Motor neuron (in vitro differentiated cells): ENCODE results near the gene SPOCD1. TPM values are rescaled to one million over a fixed set of nuclear protein-coding genes. Genes with fewer than 3 reads are reported as not detected.

Experiments
- ATAC-seq, 8 experiments: fragments of 200-7000 bp; cut with Tn5 transposase; replicated peaks in 6 of 8; 2 replicates each; pipeline ENCODE4 v1.8.0; 2021; ENCODE audit warnings: mild to moderate bottlenecking in 8 of 8, moderate library complexity in 8 of 8
- H3K27ac ChIP-seq, 2 donors: fragments of 250-450 bp; sonication (Bioruptor Pico); 2 replicates each; pipeline ENCODE4 v1.9.0; 2021; ENCODE audit warnings: antibody characterized with exemption in 2 of 2, mild to moderate bottlenecking in 2 of 2, moderate library complexity in 1 of 2
- H3K4me1 ChIP-seq, 2 donors: fragments of 250-450 bp; sonication (Bioruptor Pico); replicated peaks in 1 of 2; 2 replicates each; pipeline ENCODE4 v1.6.1; 2021; ENCODE audit warnings: antibody characterized with exemption in 2 of 2, mild to moderate bottlenecking in 2 of 2, moderate library complexity in 1 of 2
- H3K4me3 ChIP-seq, 5 donors: fragments of 250-450 bp; sonication (Bioruptor Pico); 2 replicates each; pipeline ENCODE4 v1.9.0; 2021; ENCODE audit warnings: antibody characterized with exemption in 5 of 5, mild to moderate bottlenecking in 5 of 5, moderate library complexity in 4 of 5
- WGBS, 10 experiments: fragments of 450-650 bp; shearing (Covaris generic); methylation state at CpG; one replicate each; pipeline ENCODE4 v1.0.0; 2022; 5-methylcytosine and 5-hydroxymethylcytosine counted together
- in situ Hi-C, 9 experiments: fragments of 400-800 bp; cut with MboI; loops; one replicate each; pipeline ENCODE4 v1.15.0; 2021; ENCODE audit warnings: low sequenced_read_pairs in 9 of 9, low pct_unique_long_range_greater_than_20kb in 2 of 9; ENCODE audit not compliant: unreplicated experiment in 9 of 9
- total RNA-seq, 8 experiments: library from RNA; unstranded; fragments of 300-600 nt; gene quantifications; 2 replicates each; pipeline versions ENCODE4 v1.2.3 to v1.2.4, GENCODE V29; 2022

SPOCD1 gene
- total RNA-seq, 8 experiments from 2014 or later: 0.05 to 4.0 (median 0.65) TPM

DNA sequence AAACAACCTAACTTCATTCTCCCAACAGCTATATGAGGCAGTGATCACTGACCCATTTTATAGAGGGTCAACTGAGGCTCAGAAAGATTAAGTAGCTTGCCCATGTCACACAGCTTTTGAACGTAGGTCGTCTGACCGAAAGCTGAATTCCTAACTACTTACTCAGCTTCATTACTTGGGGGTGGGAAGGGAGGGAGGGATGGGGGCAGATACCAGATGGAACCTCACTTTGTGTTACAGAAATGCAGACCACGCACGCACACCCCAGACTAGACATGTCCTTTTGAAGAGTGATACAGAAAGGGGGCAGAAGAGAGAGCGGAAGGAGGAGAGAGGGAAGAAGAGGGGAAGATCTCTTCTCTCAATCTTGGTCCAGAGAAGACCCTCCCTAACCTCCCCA, 53.9 kb downstream of the SPOCD1 start:
- H3K27ac ChIP-seq: no peak overlapping the region
- ATAC-seq: no peak
- in situ Hi-C loops: loop anchor here in 1 of 9 experiments (25.0 kb wide), 1 partner anchor 100 kb away; no protein-coding TSS in a partner anchor
- H3K4me1 ChIP-seq: peaks cover 65 to 70% of the 10 kb centered on the region in 2 donors
- WGBS, 10 experiments: 20 to 63% (median 40%) methylated on average over 1 to 5 of the region's 6 CpGs; no CpG with 5 or more reads in 7 of the 10 experiments
- peak overlapping the region in 4 of 5 donors; percentile 32 to 95 (median 64) for H3K4me3 ChIP-seq

DNA sequence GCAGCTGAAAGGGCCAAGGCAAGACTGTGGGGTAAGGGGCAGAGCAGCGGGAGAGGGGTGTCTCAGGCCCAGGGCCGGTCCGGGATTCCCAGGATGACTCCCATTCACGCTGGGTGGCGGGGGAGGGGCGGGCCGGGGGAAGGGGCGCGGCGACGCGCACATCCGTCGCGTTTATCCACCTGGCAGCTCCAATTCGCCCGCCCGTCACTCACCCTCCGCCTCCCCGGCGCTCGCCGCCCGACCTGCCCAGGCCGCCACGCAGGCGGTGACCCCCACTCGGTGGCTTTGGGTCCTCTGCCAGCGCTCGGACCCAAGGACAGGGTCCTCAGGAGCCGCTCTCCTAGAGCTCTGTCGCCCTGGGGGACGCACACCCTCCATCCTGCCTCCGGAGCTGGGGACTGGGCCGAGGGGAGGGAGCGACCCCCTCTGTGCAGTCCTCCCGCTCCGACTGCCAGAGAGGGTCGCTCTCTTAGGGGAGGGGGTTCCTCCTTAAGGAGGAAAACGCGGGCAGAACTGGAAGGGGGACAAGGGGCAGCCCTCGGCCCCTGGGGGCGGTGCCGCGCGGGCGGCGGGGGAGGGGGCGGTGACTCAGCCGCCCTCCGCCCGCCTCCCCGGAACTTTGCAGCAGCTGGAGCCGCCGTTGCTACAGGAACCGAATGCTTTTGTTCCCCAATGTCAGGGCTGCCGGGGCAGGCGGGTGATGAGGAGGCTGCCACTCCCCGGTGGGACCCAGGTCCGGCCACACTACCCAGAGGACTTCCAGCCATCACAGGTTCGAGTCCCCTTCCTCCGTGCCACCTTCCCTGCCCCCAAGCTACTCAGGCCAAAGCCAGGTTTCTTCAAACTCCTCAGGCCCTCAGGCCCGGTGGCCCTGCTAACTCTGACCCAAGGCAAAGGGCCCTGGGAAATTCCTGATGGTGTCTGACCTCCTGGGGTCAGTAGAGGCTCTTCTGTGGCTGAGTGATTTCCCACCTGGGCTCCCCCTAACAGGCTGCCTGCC, 55.1 kb downstream of the SPOCD1 start:
- Histone ChIP-seq H3K27ac (peak overlapping the region; percentile 80 to 86), H3K4me1 (peaks cover 54 to 59% of the 10 kb centered on the region in 2 donors)

DNA sequence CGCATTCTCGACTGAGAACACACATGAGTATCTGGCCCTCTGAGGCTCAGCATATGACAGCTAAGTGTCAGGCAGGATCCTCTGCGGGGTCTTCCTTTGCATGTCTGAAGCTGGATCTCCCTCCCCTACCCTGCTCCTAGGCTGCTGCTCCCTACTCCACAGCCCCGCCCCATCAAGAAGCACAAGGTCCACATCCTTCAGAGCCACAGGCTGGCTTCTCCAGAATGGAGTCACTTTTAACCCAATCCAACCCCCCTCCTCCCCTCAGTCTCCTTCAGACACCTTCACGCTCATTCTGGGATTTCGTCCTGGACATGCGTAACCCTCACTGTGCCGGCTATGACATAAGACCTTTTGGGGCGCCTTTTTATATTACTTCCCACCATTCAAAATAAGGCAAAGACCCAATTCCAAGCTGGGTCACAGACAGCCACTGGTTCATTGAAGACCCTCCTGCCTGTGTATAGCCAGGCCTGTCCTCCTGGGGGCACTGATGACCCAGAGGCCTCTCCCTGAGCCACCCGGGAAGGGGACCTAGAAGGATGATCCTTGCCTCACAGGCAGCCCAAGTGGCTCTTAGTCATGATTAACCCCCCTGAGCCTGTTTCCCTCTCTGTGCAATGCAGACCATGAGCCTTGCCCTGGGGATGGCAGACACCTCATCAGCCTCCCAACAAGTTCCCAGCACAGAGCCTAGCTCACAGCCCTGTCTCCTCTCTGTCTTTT, 56.4 kb downstream of the SPOCD1 start:
- ATAC-seq: peak in 5 of 8 experiments; percentile 10 to 54 (median 47)
- in situ Hi-C loops: loop anchor here in 1 of 9 experiments (25.0 kb wide), 1 partner anchor 97 kb away; no protein-coding TSS in a partner anchor
- H3K4me1 ChIP-seq: peaks cover 41 to 46% of the 10 kb centered on the region in 2 donors
- peak overlapping the region; percentile 80 to 86 for H3K27ac ChIP-seq
- WGBS, 10 experiments: 43 to 82% (median 57%) methylated on average over 1 to 7 of the region's 10 CpGs; no CpG with 5 or more reads in 4 of the 10 experiments
- H3K4me3 ChIP-seq: peak overlapping the region in 1 of 5 donors; percentile 48

More for the DNA sequence above, 55.1 kb downstream of the SPOCD1 start:
- 0 to 3% (median 1%) methylated on average over 1 to 6 of the region's 63 CpGs; no CpG with 5 or more reads in 6 of the 10 experiments for WGBS, 10 experiments
- in situ Hi-C loops: loop anchor here in 1 of 9 experiments (25.0 kb wide), 1 partner anchor 98 kb away; no protein-coding TSS in a partner anchor
- peak overlapping the region; percentile 26 to 48 (median 32) for H3K4me3 ChIP-seq
- ATAC-seq: peak; percentile 21 to 67 (median 54)

DNA sequence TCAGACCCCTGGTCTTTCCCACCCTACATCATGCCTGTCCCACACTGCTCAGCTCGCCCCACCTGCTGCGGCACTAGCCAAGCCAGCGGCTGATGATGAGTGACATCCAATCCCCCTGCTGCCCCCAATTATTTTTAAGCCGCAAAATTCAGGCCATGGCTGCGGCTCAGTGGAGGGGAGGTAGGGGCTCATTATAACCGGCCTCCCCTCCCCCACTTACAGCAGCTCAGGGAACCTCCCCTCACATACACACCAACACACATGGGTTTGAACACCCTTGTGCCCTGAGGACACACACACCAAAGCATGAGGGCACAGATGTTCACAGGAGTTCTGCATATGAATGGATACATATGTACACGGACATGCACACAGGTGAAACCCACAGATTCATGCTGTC, 57.0 kb downstream of the SPOCD1 start:
- WGBS, 10 experiments: 20 to 40% (median 40%) methylated on average over 1 of the region's 7 CpGs; no CpG with 5 or more reads in 7 of the 10 experiments
- in situ Hi-C loops: loop anchor here in 1 of 9 experiments (25.0 kb wide), 1 partner anchor 97 kb away; no protein-coding TSS in a partner anchor
- H3K4me3 ChIP-seq: no peak overlapping the region
- peak overlapping the region; percentile 80 to 86 for H3K27ac ChIP-seq
- ATAC-seq: no peak
- peaks cover 41 to 45% of the 10 kb centered on the region in 2 donors for H3K4me1 ChIP-seq

DNA sequence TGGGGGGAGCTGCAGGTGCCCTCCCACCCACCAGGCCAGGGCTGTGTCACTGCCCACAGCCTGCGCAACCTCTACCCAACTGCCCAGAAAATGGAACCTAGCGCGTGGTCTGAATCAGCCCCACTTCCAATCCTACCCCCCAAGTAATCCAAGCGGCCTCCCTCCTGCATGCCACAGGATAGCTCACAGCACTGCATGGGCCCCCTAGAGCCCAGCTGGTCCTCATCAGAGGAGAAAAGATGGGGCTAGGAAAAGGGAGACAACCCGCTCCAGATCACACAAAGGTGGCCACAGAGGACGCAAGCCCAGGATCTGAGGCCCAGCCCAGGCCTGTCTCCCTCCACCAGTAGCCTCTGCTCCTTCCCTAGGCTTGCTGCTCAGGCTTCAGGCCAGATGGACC, 57.8 kb downstream of the SPOCD1 start:
- Histone ChIP-seq H3K4me3 (no peak overlapping the region), H3K27ac (peak overlapping the region; percentile 10 to 86), H3K4me1 (peaks cover 41 to 44% of the 10 kb centered on the region in 2 donors)
- no peak for ATAC-seq
- in situ Hi-C loops: loop anchor here in 1 of 9 experiments (25.0 kb wide), 1 partner anchor 96 kb away; no protein-coding TSS in a partner anchor
- WGBS, 10 experiments: 83 to 100% (median 92%) methylated on average over 1 to 6 of the region's 6 CpGs; no CpG with 5 or more reads in 5 of the 10 experiments

DNA sequence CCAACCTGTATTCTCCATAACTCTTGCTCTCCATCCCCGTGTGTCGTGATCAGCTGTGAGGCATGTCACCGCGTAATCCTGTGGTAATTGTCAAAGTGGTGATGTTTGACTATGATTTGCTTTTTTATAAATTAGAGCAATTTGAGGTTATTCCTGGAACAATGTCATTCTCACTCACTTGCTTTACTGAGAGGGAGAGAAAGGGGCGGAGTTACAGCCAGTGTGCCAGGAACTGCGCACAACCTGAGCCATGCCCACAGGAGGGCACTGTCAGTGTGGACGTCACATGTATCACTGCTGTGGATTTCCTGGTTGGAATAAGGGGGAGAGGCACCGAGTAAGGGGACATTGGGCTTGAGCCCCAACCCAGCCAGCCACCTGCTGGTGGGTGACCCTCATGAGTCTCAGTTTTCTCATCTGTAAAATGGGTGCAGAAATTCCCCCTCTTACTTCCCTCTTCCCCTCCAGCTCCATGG, 58.6 kb downstream of the SPOCD1 start:
- no peak for ATAC-seq
- WGBS, 10 experiments: 82 to 100% (median 93%) methylated on average over 2 to 8 of the region's 8 CpGs; no CpG with 5 or more reads in 1 of the 10 experiments
- Histone ChIP-seq H3K27ac (no peak overlapping the region), H3K4me3 (no peak overlapping the region), H3K4me1 (peaks cover 40 to 45% of the 10 kb centered on the region in 2 donors)
- in situ Hi-C loops: loop anchor here in 1 of 9 experiments (25.0 kb wide), 1 partner anchor 95 kb away; no protein-coding TSS in a partner anchor

DNA sequence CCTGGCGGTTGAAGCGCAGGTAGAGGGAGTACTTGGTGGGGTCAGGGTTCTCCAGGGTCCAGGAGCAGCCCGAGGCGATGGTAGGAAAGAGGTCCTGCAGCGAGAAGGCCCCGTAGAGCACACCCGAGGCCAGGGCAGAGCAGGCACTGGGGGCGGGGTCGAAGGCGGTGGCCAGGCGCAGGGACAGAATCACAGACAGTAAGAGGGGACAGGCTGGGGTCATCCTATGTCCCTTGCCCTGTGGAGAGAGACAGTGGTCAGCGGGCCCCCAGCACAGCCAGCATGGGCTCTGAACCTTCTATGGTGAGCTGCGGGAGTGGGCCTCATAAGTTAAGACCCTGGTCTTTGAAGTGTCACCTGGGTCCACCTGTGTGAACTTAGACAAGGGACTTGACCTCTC, 59.2 kb downstream of the SPOCD1 start:
- WGBS, 10 experiments: 88 to 100% (median 94%) methylated on average over 1 to 12 of the region's 13 CpGs; no CpG with 5 or more reads in 7 of the 10 experiments
- Histone ChIP-seq H3K27ac (no peak overlapping the region), H3K4me1 (peaks cover 36 to 44% of the 10 kb centered on the region in 2 donors), H3K4me3 (no peak overlapping the region)
- in situ Hi-C loops: loop anchor here in 1 of 9 experiments (25.0 kb wide), 1 partner anchor 94 kb away; no protein-coding TSS in a partner anchor
- ATAC-seq: no peak

DNA sequence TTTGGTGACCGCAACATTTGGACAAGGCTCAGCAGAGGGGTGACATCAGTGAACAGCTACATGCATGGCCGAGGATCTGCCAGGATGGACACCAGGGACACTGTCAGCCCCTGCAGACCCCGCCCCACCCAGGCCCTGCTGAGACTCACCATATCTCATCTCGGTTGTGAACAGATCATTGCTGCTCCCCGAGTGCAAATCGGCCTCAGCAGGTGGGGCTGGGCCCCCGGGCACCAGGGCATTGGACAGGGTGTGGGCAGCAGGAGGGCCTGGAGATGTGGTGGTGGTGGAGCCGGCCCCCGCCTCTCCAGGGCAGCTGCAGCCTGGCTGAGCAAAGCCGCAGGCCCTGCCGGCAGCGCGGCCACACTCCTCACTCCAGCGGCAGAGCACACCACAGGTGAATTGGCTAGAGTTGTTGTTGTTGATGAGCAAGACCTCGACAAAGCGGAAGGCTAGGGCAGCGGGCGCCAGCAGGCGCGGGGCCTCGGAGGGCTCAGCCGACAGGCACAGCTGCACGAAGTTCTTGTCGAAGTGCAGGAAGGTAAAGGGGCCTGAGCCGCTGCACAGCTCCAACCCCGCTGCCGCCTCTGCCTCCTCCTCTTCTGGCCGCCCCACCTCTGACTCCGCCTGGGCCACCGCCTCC, 59.9 kb downstream of the SPOCD1 start:
- peaks cover 36 to 42% of the 10 kb centered on the region in 2 donors for H3K4me1 ChIP-seq
- in situ Hi-C loops: loop anchor here in 1 of 9 experiments (25.0 kb wide), 1 partner anchor 94 kb away; no protein-coding TSS in a partner anchor
- no peak for ATAC-seq
- H3K27ac ChIP-seq: no peak overlapping the region
- 80 to 86% (median 84%) methylated on average over 2 to 16 of the region's 30 CpGs; no CpG with 5 or more reads in 7 of the 10 experiments for WGBS, 10 experiments
- no peak overlapping the region for H3K4me3 ChIP-seq

DNA sequence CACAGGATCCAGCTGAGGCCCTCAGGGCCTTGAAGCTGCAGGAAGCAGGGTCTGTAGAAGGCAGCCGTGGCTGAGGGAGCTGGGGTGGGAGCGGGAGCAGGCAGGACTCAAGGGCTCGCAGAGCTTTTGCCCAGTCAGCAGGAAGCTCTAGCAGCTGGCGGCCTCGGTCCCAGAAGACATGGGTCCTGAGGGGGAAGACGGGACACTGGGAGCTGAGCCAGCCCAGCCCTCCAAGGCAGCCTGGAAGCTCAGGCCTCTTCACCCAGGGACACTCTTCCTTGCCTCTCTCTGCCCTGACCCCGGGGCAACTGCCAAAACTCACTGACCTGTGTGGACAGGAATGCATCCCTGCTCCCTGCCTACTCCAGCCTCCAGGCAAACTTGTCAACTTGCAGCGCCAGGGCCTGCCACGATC, 60.6 kb downstream of the SPOCD1 start:
- 57 to 100% (median 86%) methylated on average over 1 to 8 of the region's 9 CpGs; no CpG with 5 or more reads in 3 of the 10 experiments for WGBS, 10 experiments
- Histone ChIP-seq H3K27ac (no peak overlapping the region), H3K4me3 (no peak overlapping the region), H3K4me1 (peaks cover 39 to 49% of the 10 kb centered on the region in 2 donors)
- no peak for ATAC-seq
- in situ Hi-C loops: loop anchor here in 1 of 9 experiments (25.0 kb wide), 1 partner anchor 93 kb away; no protein-coding TSS in a partner anchor

DNA sequence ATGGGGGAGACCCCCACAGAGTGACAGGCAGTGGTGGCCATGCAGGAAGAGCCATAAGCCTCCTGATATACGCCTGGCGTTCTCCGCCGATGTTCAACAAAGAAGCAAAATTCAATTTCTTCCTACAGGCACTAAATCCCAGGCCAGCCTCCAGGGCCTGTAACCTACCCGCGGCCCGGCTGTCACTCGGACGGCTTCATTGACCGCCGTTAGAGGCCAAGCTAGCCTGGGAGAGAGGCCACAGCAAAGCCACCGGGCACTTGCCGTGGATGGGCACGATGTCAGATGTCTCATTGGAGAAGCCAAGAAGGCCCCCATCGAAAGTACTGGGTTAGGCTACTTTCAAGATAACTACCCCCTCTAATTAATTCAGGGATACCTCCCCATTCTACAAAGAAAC, 61.4 kb downstream of the SPOCD1 start:
- H3K27ac ChIP-seq: no peak overlapping the region
- no peak overlapping the region for H3K4me3 ChIP-seq
- no peak for ATAC-seq
- H3K4me1 ChIP-seq: peaks cover 34 to 42% of the 10 kb centered on the region in 2 donors
- 90 to 100% (median 94%) methylated on average over 1 to 11 of the region's 15 CpGs; no CpG with 5 or more reads in 3 of the 10 experiments for WGBS, 10 experiments
- in situ Hi-C loops: loop anchor here in 1 of 9 experiments (25.0 kb wide), 1 partner anchor 92 kb away; no protein-coding TSS in a partner anchor

DNA sequence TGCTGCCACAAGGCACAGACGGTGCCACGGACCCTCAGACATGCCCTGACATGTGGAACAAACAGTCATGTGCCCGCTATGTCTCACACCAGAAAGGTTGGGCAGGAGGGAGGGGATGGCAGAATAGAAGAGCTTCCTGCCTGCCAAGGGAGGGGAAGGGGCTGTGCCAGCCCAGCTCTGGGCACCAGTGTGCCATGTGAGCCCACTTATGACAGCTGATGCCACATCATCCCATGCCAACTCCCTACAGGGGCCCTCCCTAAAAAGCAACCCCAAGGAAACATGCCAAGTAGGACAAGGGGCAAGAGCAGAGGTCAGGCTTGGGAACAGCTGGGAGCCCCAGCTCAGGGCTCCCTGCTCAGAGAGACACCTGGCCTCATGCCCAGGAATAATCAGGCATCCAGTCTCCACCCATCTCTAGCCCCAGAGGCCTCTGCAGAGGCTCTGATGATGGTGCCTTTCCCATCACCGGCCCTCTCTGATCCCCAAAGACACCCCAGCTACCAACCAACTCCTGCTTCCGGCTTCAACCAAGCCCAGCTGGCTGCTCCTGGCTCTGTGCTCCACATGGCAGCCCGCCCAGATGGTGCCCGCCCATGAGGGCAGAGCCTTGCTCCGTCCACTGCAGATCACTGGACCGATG, 62.0 kb downstream of the SPOCD1 start:
- H3K4me1 ChIP-seq: peaks cover 29 to 36% of the 10 kb centered on the region in 2 donors
- peak in 4 of 8 experiments; percentile 20 to 94 (median 88) for ATAC-seq
- H3K27ac ChIP-seq: no peak overlapping the region

More for the DNA sequence above, 62.0 kb downstream of the SPOCD1 start:
- in situ Hi-C loops: loop anchor here in 1 of 9 experiments (25.0 kb wide), 1 partner anchor 92 kb away; no protein-coding TSS in a partner anchor
- H3K4me3 ChIP-seq: no peak overlapping the region
- 60 to 100% (median 93%) methylated on average over 1 to 5 of the region's 9 CpGs; no CpG with 5 or more reads in 4 of the 10 experiments for WGBS, 10 experiments
